MM.1S (cell line): ENCODE measurements around the gene COA4.

Experiments used
- DNase-seq: peaks from one replicate; pipeline ENCODE4 v3.0.0-alpha.2; 2015
- H2AFZ ChIP-seq: fragments of 300-600 bp; sonication (generic); 2 replicates; pipeline ENCODE4 v1.6.0; 2016; ENCODE audit warnings: antibody characterized with exemption, low read length
- H3F3A ChIP-seq: fragments of 300-600 bp; sonication (generic); 2 replicates; pipeline ENCODE4 v1.6.1; 2016; ENCODE audit warnings: mild to moderate bottlenecking, antibody characterized with exemption, low read length, moderate library complexity, mixed read lengths; ENCODE audit not compliant: insufficient read depth
- H3K27ac ChIP-seq: fragments of 300-600 bp; sonication (generic); 2 replicates; pipeline ENCODE4 v1.5.1; 2016; ENCODE audit warnings: mild to moderate bottlenecking, low read length
- H3K27me3 ChIP-seq: fragments of 300-600 bp; sonication (generic); replicated peaks from 2 replicates; pipeline ENCODE4 v1.6.0; 2016; ENCODE audit warnings: low read length; ENCODE audit not compliant: insufficient read depth
- H3K36me3 ChIP-seq: fragments of 300-600 bp; sonication (generic); replicated peaks from 2 replicates; pipeline ENCODE4 v1.6.1; 2016; ENCODE audit warnings: mild to moderate bottlenecking, low read length, mixed read lengths; ENCODE audit not compliant: insufficient read depth
- H3K4me1 ChIP-seq: fragments of 300-600 bp; sonication (generic); 2 replicates; pipeline ENCODE4 v1.6.1; 2016; ENCODE audit warnings: low read length, mixed read lengths
- H3K4me2 ChIP-seq: fragments of 300-600 bp; sonication (generic); 2 replicates; pipeline ENCODE4 v1.6.0; 2016; ENCODE audit warnings: low read depth, low read length
- H3K4me3 ChIP-seq: fragments of 300-600 bp; sonication (generic); 2 replicates; pipeline ENCODE4 v1.5.1; 2016; ENCODE audit warnings: low read length, mixed read lengths
- H3K79me2 ChIP-seq: fragments of 300-600 bp; sonication (generic); 2 replicates; pipeline ENCODE4 v1.6.1; 2016; ENCODE audit warnings: mixed run types, low read length, mixed read lengths
- H3K9ac ChIP-seq: fragments of 300-600 bp; sonication (generic); 2 replicates; pipeline ENCODE4 v1.6.1; 2016; ENCODE audit warnings: low read length, mixed read lengths
- H3K9me2 ChIP-seq: fragments of 300-600 bp; sonication (generic); replicated peaks from 2 replicates; pipeline ENCODE4 v1.6.1; 2016; ENCODE audit warnings: mild to moderate bottlenecking, low read length, mixed read lengths; ENCODE audit not compliant: insufficient read depth
- H3K9me3 ChIP-seq: fragments of 300-600 bp; sonication (generic); replicated peaks from 2 replicates; pipeline ENCODE4 v1.6.1; 2016; ENCODE audit warnings: mild to moderate bottlenecking, low read length, mixed read lengths; ENCODE audit not compliant: insufficient read depth
- H4K20me1 ChIP-seq: fragments of 300-600 bp; sonication (generic); 2 replicates; pipeline ENCODE4 v1.6.1; 2016; ENCODE audit warnings: mild to moderate bottlenecking, low read length, moderate library complexity, mixed read lengths; ENCODE audit not compliant: insufficient read depth
- CTCF ChIP-seq: fragments of 300-600 bp; sonication (generic); IDR thresholded peaks from 2 replicates; pipeline ENCODE4 v1.5.1; 2016; ENCODE audit warnings: antibody characterized with exemption, low read length, mixed read lengths
- EZH2 ChIP-seq: fragments of 300-600 bp; sonication (generic); optimal IDR thresholded peaks from 2 replicates; pipeline ENCODE3; 2017; ENCODE audit warnings: low read depth, mild to moderate bottlenecking, antibody characterized with exemption, low read length, mixed read lengths
- EZH2phosphoT487 ChIP-seq: fragments of 300-600 bp; sonication (generic); IDR thresholded peaks from 2 replicates; pipeline ENCODE4 v1.6.1; 2018; ENCODE audit warnings: antibody characterized with exemption, low read length

Gene COA4

GRCh38 chr11:73839123-73839457 is 37.6 kb downstream of the COA4 start:
- peaks cover 4% of the 10 kb centered on the region; the same call in 1 of the 2 replicates for H3K9me3 ChIP-seq
- H3K4me3 ChIP-seq, result no peak overlapping the region
- H3K9ac ChIP-seq, result no peak overlapping the region
- H3K27ac ChIP-seq, result no peak overlapping the region
- no peaks in the 10 kb centered on the region for H3K79me2 ChIP-seq
- H3K27me3 ChIP-seq, result no peaks in the 10 kb centered on the region
- H2AFZ ChIP-seq, result no peak overlapping the region
- H4K20me1 ChIP-seq, result no peaks in the 10 kb centered on the region
- no peaks in the 10 kb centered on the region for H3K4me1 ChIP-seq
- H3K36me3 ChIP-seq, result no peaks in the 10 kb centered on the region
- no peak overlapping the region for H3K4me2 ChIP-seq
- H3F3A ChIP-seq, result no peaks in the 10 kb centered on the region
- no peak for TF ChIP-seq EZH2
- TF ChIP-seq EZH2phosphoT487, result no peak
- TF ChIP-seq CTCF, result no peak
- H3K9me2 ChIP-seq, result no peaks in the 10 kb centered on the region
- DNase-seq, result no peak

GRCh38 chr11:73838443-73839122 is 38.1 kb downstream of the COA4 start:
- no peak overlapping the region for H2AFZ ChIP-seq
- no peaks in the 10 kb centered on the region for H4K20me1 ChIP-seq
- no peak for DNase-seq

GRCh38 chr11:73833067-73833466 is 43.6 kb downstream of the COA4 start:
- Histone ChIP-seq H3K27ac (no peak overlapping the region), H3K4me1 (no peaks in the 10 kb centered on the region), H3F3A (no peaks in the 10 kb centered on the region), H3K36me3 (no peaks in the 10 kb centered on the region), H3K27me3 (no peaks in the 10 kb centered on the region), H3K4me3 (no peak overlapping the region), H4K20me1 (no peaks in the 10 kb centered on the region), H3K79me2 (no peaks in the 10 kb centered on the region), H3K9ac (no peak overlapping the region), H3K4me2 (no peak overlapping the region), H3K9me2 (no peaks in the 10 kb centered on the region), H2AFZ (no peak overlapping the region), H3K9me3 (no peaks in the 10 kb centered on the region)
- no peak for DNase-seq
- TF ChIP-seq CTCF (no peak), EZH2phosphoT487 (no peak), EZH2 (no peak)

More at GRCh38 chr11:73838443-73839122, 38.1 kb downstream of the COA4 start:
- H3K4me3 ChIP-seq, result no peak overlapping the region
- no peak overlapping the region for H3K9ac ChIP-seq
- H3K27me3 ChIP-seq, result no peaks in the 10 kb centered on the region
- H3F3A ChIP-seq, result no peaks in the 10 kb centered on the region
- H3K79me2 ChIP-seq, result no peaks in the 10 kb centered on the region
- TF ChIP-seq EZH2 (no peak), CTCF (no peak), EZH2phosphoT487 (no peak)
- no peaks in the 10 kb centered on the region for H3K4me1 ChIP-seq
- H3K4me2 ChIP-seq, result no peak overlapping the region
- H3K36me3 ChIP-seq, result no peaks in the 10 kb centered on the region
- H3K9me2 ChIP-seq, result no peaks in the 10 kb centered on the region
- no peak overlapping the region for H3K27ac ChIP-seq
- peaks cover 4% of the 10 kb centered on the region; the same call in 1 of the 2 replicates for H3K9me3 ChIP-seq
